Parathyroid adenoma (tissue), 2 donors: ENCODE measurements around the gene HTD2.

Experiments used
- H2AFZ ChIP-seq: fragments of 300-600 bp; sonication (generic); one replicate; pipeline ENCODE4 v1.7.0; 2017; ENCODE audit warnings: antibody characterized with exemption, mild to moderate bottlenecking
- H3K27ac ChIP-seq: fragments of 300-600 bp; sonication (generic); one replicate; pipeline ENCODE4 v1.7.0; 2017
- H3K27me3 ChIP-seq: fragments of 300-600 bp; sonication (generic); one replicate; pipeline ENCODE4 v1.7.0; 2017; ENCODE audit warnings: low read length; ENCODE audit not compliant: control insufficient read depth, insufficient read depth
- H3K36me3 ChIP-seq: fragments of 300-600 bp; sonication (generic); one replicate; pipeline ENCODE4 v1.7.0; 2017; ENCODE audit warnings: low read length; ENCODE audit not compliant: control insufficient read depth, insufficient read depth
- H3K4me1 ChIP-seq: fragments of 300-600 bp; sonication (generic); one replicate; pipeline ENCODE4 v1.7.0; 2017; ENCODE audit warnings: control low read depth
- H3K4me2 ChIP-seq: fragments of 300-600 bp; sonication (generic); one replicate; pipeline ENCODE4 v1.7.0; 2017; ENCODE audit warnings: low read length
- H3K4me3 ChIP-seq: fragments of 300-600 bp; sonication (generic); one replicate; pipeline ENCODE4 v1.7.0; 2017; ENCODE audit warnings: low read depth, low read length
- H3K79me2 ChIP-seq: fragments of 300-600 bp; sonication (generic); one replicate; pipeline ENCODE4 v1.7.0; 2017; ENCODE audit warnings: control low read depth
- H3K9ac ChIP-seq: fragments of 300-600 bp; sonication (generic); one replicate; pipeline ENCODE4 v1.7.0; 2017; ENCODE audit warnings: mild to moderate bottlenecking
- H3K9me3 ChIP-seq: fragments of 300-600 bp; sonication (generic); one replicate; pipeline ENCODE4 v1.7.0; 2017; ENCODE audit warnings: low read length; ENCODE audit not compliant: control insufficient read depth
- CTCF ChIP-seq: fragments of 300-600 bp; sonication (generic); IDR thresholded peaks from one replicate; pipeline ENCODE4 v1.7.0; 2017; ENCODE audit warnings: antibody characterized with exemption, mild to moderate bottlenecking
- donor health status: primary hyperparathyroidism.

The HTD2 gene

GRCh38 chr3:58298190-58298589, 8.1 kb upstream of the HTD2 start:
- Histone ChIP-seq H3K79me2 (no peaks in the 10 kb centered on the region), H3K36me3 (no peaks in the 10 kb centered on the region), H3K4me2 (no peak overlapping the region), H3K4me3 (no peak overlapping the region), H3K9ac (no peak overlapping the region), H3K9me3 (no peaks in the 10 kb centered on the region), H3K27ac (no peak overlapping the region), H3K4me1 (peaks cover 5% of the 10 kb centered on the region), H3K27me3 (no peaks in the 10 kb centered on the region), H2AFZ (no peak overlapping the region)
- no peak for TF ChIP-seq CTCF

- Histone ChIP-seq H3K27ac (no peak overlapping the region), H3K9me3 (no peaks in the 10 kb centered on the region), H3K36me3 (no peaks in the 10 kb centered on the region), H2AFZ (no peak overlapping the region), H3K9ac (no peak overlapping the region), H3K4me1 (peaks cover 5% of the 10 kb centered on the region), H3K4me2 (no peak overlapping the region), H3K79me2 (no peaks in the 10 kb centered on the region), H3K27me3 (no peaks in the 10 kb centered on the region), H3K4me3 (no peak overlapping the region)
- no peak for TF ChIP-seq CTCF
Observed at GRCh38 chr3:58299075-58299474, 7.2 kb upstream of the HTD2 start.

- Histone ChIP-seq H3K4me3 (no peak overlapping the region), H3K27ac (no peak overlapping the region), H2AFZ (peak overlapping the region; percentile 25), H3K9me3 (no peaks in the 10 kb centered on the region), H3K36me3 (no peaks in the 10 kb centered on the region), H3K79me2 (no peaks in the 10 kb centered on the region), H3K4me1 (peaks cover 5% of the 10 kb centered on the region), H3K4me2 (no peak overlapping the region), H3K9ac (no peak overlapping the region), H3K27me3 (no peaks in the 10 kb centered on the region)
- peak; percentile 73 for TF ChIP-seq CTCF
Observed at GRCh38 chr3:58299839-58300516, 6.3 kb upstream of the HTD2 start.

GRCh38 chr3:58307639-58308215, 1.4 kb downstream of the HTD2 start:
- Histone ChIP-seq H3K9me3 (no peaks in the 10 kb centered on the region), H3K79me2 (peaks cover 52% of the 10 kb centered on the region), H3K4me1 (peaks cover 14% of the 10 kb centered on the region), H3K9ac (no peak overlapping the region), H3K27ac (peak overlapping the region; percentile 99), H2AFZ (peak overlapping the region; percentile 6), H3K4me2 (peak overlapping the region; percentile 89), H3K27me3 (no peaks in the 10 kb centered on the region), H3K4me3 (peak overlapping the region; percentile 76), H3K36me3 (no peaks in the 10 kb centered on the region)
- TF ChIP-seq CTCF, result peak; percentile 73

- Histone ChIP-seq H3K27ac (peak overlapping the region; percentile 99), H3K27me3 (no peaks in the 10 kb centered on the region), H3K79me2 (peaks cover 56% of the 10 kb centered on the region), H3K36me3 (no peaks in the 10 kb centered on the region), H3K4me3 (no peak overlapping the region), H3K9ac (no peak overlapping the region), H3K4me2 (peak overlapping the region; percentile 89), H3K4me1 (peaks cover 14% of the 10 kb centered on the region), H3K9me3 (no peaks in the 10 kb centered on the region), H2AFZ (no peak overlapping the region)
- TF ChIP-seq CTCF, result no peak
Observed at GRCh38 chr3:58308728-58309127, 2.4 kb downstream of the HTD2 start.
